PC-3 (cell line): ENCODE results near the gene NATD1. TPM values are rescaled to one million over a fixed set of nuclear protein-coding genes. Genes with fewer than 3 reads are reported as not detected.

ENCODE experiments used
- ATAC-seq: fragments of 200-7000 bp; cut with Tn5 transposase; 2 replicates; pipeline ENCODE4 v1.9.1; 2020; ENCODE audit warnings: mild to moderate bottlenecking, moderate library complexity
- Bru-seq: library from RNA; stranded (reverse); fragments of 400-500 nt; gene quantifications from one replicate; lab custom pipeline; 2021; lab: Mats Ljungman, UMichigan
- BruChase-seq, 2 experiments: library from RNA; stranded (reverse); fragments of 400-500 nt; gene quantifications; one replicate each; lab custom pipeline; 2021; lab: Mats Ljungman, UMichigan
- BruUV-seq: library from RNA; stranded (reverse); fragments of 400-500 nt; replicated peaks from 2 replicates; lab custom pipeline; 2021; lab: Mats Ljungman, UMichigan
- CTCF ChIA-PET: fragments of 300-600 bp; sonication (Branson Sonifier 250); formaldehyde crosslinking; loops from one replicate; lab custom pipeline; 2022; ENCODE audit warnings: antibody characterized with exemption; lab: Charles Lee
- POLR2A ChIA-PET: fragments of 300-600 bp; sonication (Branson Sonifier 250); formaldehyde crosslinking; loops from one replicate; lab custom pipeline; 2022; ENCODE audit warnings: antibody characterized with exemption; ENCODE audit not compliant: unreplicated experiment; lab: Charles Lee
- DNase-seq: peaks from one replicate; pipeline ENCODE4 v3.0.0-alpha.2; 2015
- H2AFZ ChIP-seq: fragments of 300-600 bp; sonication (generic); 2 replicates; pipeline ENCODE4 v1.6.0; 2016; ENCODE audit warnings: antibody characterized with exemption, low read length
- H3F3A ChIP-seq: fragments of 300-600 bp; sonication (generic); one replicate; pipeline ENCODE4 v1.6.0; 2017; ENCODE audit warnings: antibody characterized with exemption, low read length, control low read depth, mild to moderate bottlenecking; ENCODE audit not compliant: unreplicated experiment
- H3K27ac ChIP-seq: fragments of 300-600 bp; sonication (generic); 2 replicates; pipeline ENCODE4 v1.5.1; 2016; ENCODE audit warnings: mild to moderate bottlenecking, low read length
- H3K27me3 ChIP-seq: fragments of 300-600 bp; sonication (generic); 2 replicates; pipeline ENCODE4 v1.6.1; 2016; ENCODE audit warnings: low read length, mixed read lengths
- H3K36me3 ChIP-seq: fragments of 300-600 bp; sonication (generic); 2 replicates; pipeline ENCODE4 v1.6.1; 2016; ENCODE audit warnings: low read depth, mixed run types, low read length, mixed read lengths
- H3K4me1 ChIP-seq: fragments of 300-600 bp; sonication (generic); 2 replicates; pipeline ENCODE4 v1.5.1; 2016; ENCODE audit warnings: low read length; ENCODE audit not compliant: insufficient read depth
- H3K4me2 ChIP-seq: fragments of 300-600 bp; sonication (generic); 2 replicates; pipeline ENCODE4 v1.6.0; 2016; ENCODE audit warnings: low read length
- H3K4me3 ChIP-seq: fragments of 300-600 bp; sonication (generic); 2 replicates; pipeline ENCODE4 v1.5.1; 2016; ENCODE audit warnings: mild to moderate bottlenecking, low read length, mixed read lengths
- H3K79me2 ChIP-seq: fragments of 300-600 bp; sonication (generic); 2 replicates; pipeline ENCODE4 v1.6.1; 2017; ENCODE audit warnings: low read length, mixed read lengths
- H3K9ac ChIP-seq: fragments of 300-600 bp; sonication (generic); 2 replicates; pipeline ENCODE4 v1.6.0; 2016; ENCODE audit warnings: mild to moderate bottlenecking, low read length
- H3K9me2 ChIP-seq: fragments of 300-600 bp; sonication (generic); replicated peaks from 2 replicates; pipeline ENCODE4 v1.6.1; 2016; ENCODE audit warnings: mixed run types, low read length, mixed read lengths
- H3K9me3 ChIP-seq: fragments of 300-600 bp; sonication (generic); 2 replicates; pipeline ENCODE4 v1.6.1; 2016; ENCODE audit warnings: low read length, mixed read lengths
- H4K20me1 ChIP-seq: fragments of 300-600 bp; sonication (generic); 2 replicates; pipeline ENCODE4 v1.6.1; 2016; ENCODE audit warnings: low read length, mixed read lengths
- EZH2 ChIP-seq: fragments of 300-600 bp; sonication (generic); IDR thresholded peaks from one replicate; pipeline ENCODE4 v1.6.1; 2017; ENCODE audit warnings: antibody characterized with exemption, mild to moderate bottlenecking, low read length; ENCODE audit not compliant: unreplicated experiment
- EZH2phosphoT487 ChIP-seq: fragments of 300-600 bp; sonication (generic); IDR thresholded peaks from 2 replicates; pipeline ENCODE4 v1.6.1; 2018; ENCODE audit warnings: mild to moderate bottlenecking, antibody characterized with exemption, low read length, borderline replicate concordance
- intact Hi-C: fragments of 100-400 bp; cut with micrococcal nuclease; formaldehyde crosslinking; loops from 2 replicates; pipeline ENCODE4 v1.9.0; 2023
- long read RNA-seq: library from polyadenylated mRNA; unstranded; transcript quantifications from one replicate; pipeline ENCODE4 v2.0.0, GENCODE V29; 2021; ENCODE audit not compliant: unreplicated experiment
- total RNA-seq: library from RNA; depleted of rRNA; stranded (reverse); fragments of >200 nt; gene quantifications from 2 replicates; pipeline ENCODE4 v1.2.3, GENCODE V29; 2014; rRNA removed
- TF ChIP-seq, protein P1 (sequence below): fragments of 300-600 bp; sonication (generic); conservative IDR thresholded peaks from 2 replicates; pipeline ENCODE4 v1.5.1; 2017; ENCODE audit warnings: antibody characterized with exemption, low read depth, mild to moderate bottlenecking, low read length

The NATD1 gene, protein sequence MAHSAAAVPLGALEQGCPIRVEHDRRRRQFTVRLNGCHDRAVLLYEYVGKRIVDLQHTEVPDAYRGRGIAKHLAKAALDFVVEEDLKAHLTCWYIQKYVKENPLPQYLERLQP
- total RNA-seq (0.69 and 0.73 TPM in 2 replicates), Bru-seq, nascent RNA (percentile 30 among the genes with signal in this experiment), BruChase-seq, experiment 1, labeled RNA remaining after a 6-hour chase (percentile 33 among the genes with signal in this experiment), BruChase-seq, experiment 2, labeled RNA remaining after a 2-hour chase (percentile 47 among the genes with signal in this experiment)
- long read RNA-seq, partial matches to known transcripts = 0 of 21 reads
- long read RNA-seq, other reads (novel, unspliced or antisense) = 21 of 21 reads

DNA sequence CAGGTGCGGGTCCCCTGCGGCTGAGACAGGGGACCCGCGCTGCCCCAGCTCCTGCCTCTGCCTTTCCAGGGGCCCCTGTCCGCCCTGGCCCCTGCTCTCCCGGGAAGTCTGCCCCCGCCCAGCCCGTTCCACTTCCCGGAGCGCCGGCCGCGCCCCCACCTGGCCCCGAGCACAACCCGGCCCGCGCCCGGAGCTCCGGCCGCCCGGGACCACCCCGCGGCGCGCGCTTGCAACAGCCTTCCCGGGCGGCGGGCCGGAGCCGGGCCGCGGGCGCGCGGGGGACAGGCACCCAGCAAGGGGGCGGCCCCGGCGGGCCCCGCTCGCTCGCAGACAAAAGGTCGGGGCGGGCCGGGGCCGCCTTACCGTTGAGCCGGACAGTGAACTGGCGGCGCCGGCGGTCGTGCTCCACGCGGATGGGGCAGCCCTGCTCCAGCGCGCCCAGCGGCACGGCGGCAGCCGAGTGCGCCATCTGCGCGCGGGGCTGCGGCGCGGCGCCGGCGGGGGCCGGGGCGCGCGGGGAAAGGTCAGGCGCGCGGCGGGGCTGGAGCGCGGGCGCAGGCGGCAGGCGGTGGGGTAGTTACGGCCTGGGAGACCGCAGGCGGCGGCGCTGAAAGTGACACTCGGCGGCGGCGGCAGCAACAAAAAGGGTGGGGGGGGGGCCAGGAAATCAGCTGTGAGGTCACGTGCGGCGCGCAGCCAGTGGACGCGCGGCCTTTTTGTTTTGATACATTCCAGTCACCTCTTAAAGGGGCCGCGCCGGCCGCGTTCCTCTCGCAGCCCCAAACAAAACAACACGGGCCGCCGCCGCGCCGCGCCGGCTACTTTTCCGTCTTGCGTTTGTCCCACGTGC, at the start of gene NATD1:
Gene NATD1, minus strand, starts transcription at position 615 of the 850 bp plus-strand sequence. Its CDS starts 146 bp downstream, at position 469.
- H3K4me2 ChIP-seq = peak within 1 kb of the TSS; percentile 89
- no peaks in the 10 kb centered on the region for H3K9me3 ChIP-seq
- no peaks in the 10 kb centered on the region for H3K9me2 ChIP-seq
- intact Hi-C loops = loop anchor here (5.0 kb wide), 1 partner anchor 41 kb away; the partner anchor contains the start of gene TMEM11
- H3K36me3 ChIP-seq = no peaks in the 10 kb centered on the region
- TF ChIP-seq EZH2phosphoT487 = no peak
- no peak for TF ChIP-seq EZH2
- TF ChIP-seq, protein P1, sequence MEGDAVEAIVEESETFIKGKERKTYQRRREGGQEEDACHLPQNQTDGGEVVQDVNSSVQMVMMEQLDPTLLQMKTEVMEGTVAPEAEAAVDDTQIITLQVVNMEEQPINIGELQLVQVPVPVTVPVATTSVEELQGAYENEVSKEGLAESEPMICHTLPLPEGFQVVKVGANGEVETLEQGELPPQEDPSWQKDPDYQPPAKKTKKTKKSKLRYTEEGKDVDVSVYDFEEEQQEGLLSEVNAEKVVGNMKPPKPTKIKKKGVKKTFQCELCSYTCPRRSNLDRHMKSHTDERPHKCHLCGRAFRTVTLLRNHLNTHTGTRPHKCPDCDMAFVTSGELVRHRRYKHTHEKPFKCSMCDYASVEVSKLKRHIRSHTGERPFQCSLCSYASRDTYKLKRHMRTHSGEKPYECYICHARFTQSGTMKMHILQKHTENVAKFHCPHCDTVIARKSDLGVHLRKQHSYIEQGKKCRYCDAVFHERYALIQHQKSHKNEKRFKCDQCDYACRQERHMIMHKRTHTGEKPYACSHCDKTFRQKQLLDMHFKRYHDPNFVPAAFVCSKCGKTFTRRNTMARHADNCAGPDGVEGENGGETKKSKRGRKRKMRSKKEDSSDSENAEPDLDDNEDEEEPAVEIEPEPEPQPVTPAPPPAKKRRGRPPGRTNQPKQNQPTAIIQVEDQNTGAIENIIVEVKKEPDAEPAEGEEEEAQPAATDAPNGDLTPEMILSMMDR = no peak
- no peak within 1 kb of the TSS for H3K27ac ChIP-seq
- ChIA-PET POLR2A (no interaction called here), CTCF (no interaction called here)
- no peak within 1 kb of the TSS for H3K9ac ChIP-seq
- H3K4me1 ChIP-seq = peaks cover 8% of the 10 kb centered on the region
- ATAC-seq = peak; percentile 66
- H3K4me3 ChIP-seq = peak within 1 kb of the TSS; percentile 66
- no peaks in the 10 kb centered on the region for H3F3A ChIP-seq
- peak within 1 kb of the TSS; percentile 74 for H2AFZ ChIP-seq
- H4K20me1 ChIP-seq = no peaks in the 10 kb centered on the region
- DNase-seq = peak; percentile 75
- no peaks in the 10 kb centered on the region for H3K27me3 ChIP-seq
- H3K79me2 ChIP-seq = no peaks in the 10 kb centered on the region
- no TSS peak for BruUV-seq

DNA sequence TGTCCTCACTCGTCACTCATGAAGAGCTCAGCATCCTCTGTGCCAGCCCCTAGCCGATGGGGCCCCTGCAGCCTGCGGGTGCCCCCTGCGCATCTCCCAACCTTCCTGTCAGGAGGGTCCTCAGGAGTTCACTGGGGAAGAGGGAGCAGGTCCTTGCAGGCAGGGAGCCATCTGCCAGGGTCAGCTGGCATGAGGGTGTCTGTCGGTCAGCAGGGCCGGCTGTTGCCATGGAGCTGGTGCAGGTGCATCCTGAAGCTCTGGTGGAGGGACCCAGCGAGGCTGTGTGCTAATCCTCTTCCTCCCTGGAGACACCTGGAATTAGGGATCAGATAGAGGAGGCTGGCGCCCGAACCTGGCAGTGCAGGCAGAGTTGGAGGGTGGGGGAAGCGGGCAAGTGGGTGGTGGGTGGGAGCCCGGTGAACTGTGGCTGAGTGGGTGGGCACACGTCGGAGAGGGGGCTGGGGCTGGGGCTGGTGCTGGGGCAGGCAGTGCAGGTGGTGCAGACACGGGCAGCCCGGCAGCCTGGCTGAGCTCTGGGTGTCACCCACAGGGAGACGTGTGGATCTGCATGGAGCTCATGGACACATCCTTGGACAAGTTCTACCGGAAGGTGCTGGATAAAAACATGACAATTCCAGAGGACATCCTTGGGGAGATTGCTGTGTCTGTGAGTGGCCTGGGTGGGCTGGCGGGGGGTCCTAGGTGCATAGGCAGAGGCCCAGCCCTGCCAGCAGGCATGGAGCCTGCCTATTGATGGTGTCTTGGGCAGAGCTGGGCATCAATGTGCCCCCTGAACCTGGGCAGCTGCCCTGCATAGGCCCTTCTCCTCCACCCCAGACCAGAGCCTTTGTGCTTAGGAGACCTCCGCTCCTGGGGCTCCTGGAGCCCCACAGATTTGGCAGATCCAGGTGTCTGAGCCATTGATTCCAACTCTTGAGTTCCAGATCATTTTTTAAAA, 48.7 kb upstream of the NATD1 start:
- CTCF ChIA-PET = no interaction called here
- H3K4me2 ChIP-seq = no peak overlapping the region
- TF ChIP-seq, protein P1 = no peak
- TF ChIP-seq EZH2 = no peak
- no peak for TF ChIP-seq EZH2phosphoT487
- peaks cover 20% of the 10 kb centered on the region for H4K20me1 ChIP-seq
- no peaks in the 10 kb centered on the region for H3F3A ChIP-seq
- ATAC-seq = no peak
- POLR2A ChIA-PET = no interaction called here
- H3K4me3 ChIP-seq = no peak overlapping the region
- H3K9me2 ChIP-seq = no peaks in the 10 kb centered on the region
- no peaks in the 10 kb centered on the region for H3K27me3 ChIP-seq
- H2AFZ ChIP-seq = no peak overlapping the region
- no peaks in the 10 kb centered on the region for H3K9me3 ChIP-seq
- peaks cover 55% of the 10 kb centered on the region for H3K36me3 ChIP-seq
- no peaks in the 10 kb centered on the region for H3K4me1 ChIP-seq
- no peak overlapping the region for H3K27ac ChIP-seq
- H3K79me2 ChIP-seq = peaks cover 8% of the 10 kb centered on the region
- intact Hi-C loops = no loop called here
- no TSS peak for BruUV-seq
- no peak overlapping the region for H3K9ac ChIP-seq
- no peak for DNase-seq
